HepG2 (cell line): Measurements from ENCODE around the gene RNF150. TPM values are rescaled to one million over a fixed set of nuclear protein-coding genes. Genes with fewer than 3 reads are reported as not detected.

Source experiments
- ATAC-seq: fragments of 200-7000 bp; cut with Tn5 transposase; 3 replicates; pipeline ENCODE4 v1.9.1; 2020; ENCODE audit warnings: mild to moderate bottlenecking, moderate library complexity
- BruUV-seq: library from RNA; stranded (reverse); fragments of 400-500 nt; replicated peaks from 2 replicates; lab custom pipeline; 2021; lab: Mats Ljungman, UMichigan
- CTCF ChIA-PET: fragments of 300-600 bp; formaldehyde crosslinking; extraction: SDS; loops from one replicate; lab custom pipeline; 2021; ENCODE audit warnings: low total read pairs, inconsistent platforms, low intra/inter-chr PET ratio; lab: Yijun Ruan, JAX
- POLR2A ChIA-PET: fragments of 350-600 bp; sonication (Branson Sonifier 250); formaldehyde crosslinking; loops from one replicate; lab custom pipeline; 2020; ENCODE audit warnings: antibody characterized with exemption, inconsistent platforms; lab: Yijun Ruan, JAX
- DNase-seq: peaks from one replicate; pipeline ENCODE4 v3.0.0-alpha.2; 2015; ENCODE audit warnings: low spot score
- FAIRE-seq: peaks from 3 replicates; lab custom pipeline; 2011; peaks lifted over from hg19 to GRCh38; lab: Jason Lieb, UNC
- H2AFZ ChIP-seq: one replicate; pipeline ENCODE4 v1.6.1; 2011; ENCODE audit warnings: low read length, inconsistent platforms
- H3K27ac ChIP-seq: fragments of 300-600 bp; 3 replicates; pipeline ENCODE4 v1.8.0; 2011; ENCODE audit warnings: mixed run types, mild to moderate bottlenecking, mixed read lengths, low read length, inconsistent platforms; ENCODE audit not compliant: insufficient read depth; ENCODE audit errors: extremely low read length
- H3K27me3 ChIP-seq, 2 experiments: fragments of 200-600 bp in 1 of 2; 2 replicates in 1 of 2; 3 replicates in 1 of 2; pipeline versions ENCODE4 v1.6.0 to v1.8.0; 2011; ENCODE audit warnings: low read length in 2 of 2, mild to moderate bottlenecking in 2 of 2, moderate library complexity in 2 of 2, inconsistent platforms in 1 of 2; ENCODE audit not compliant: insufficient read depth in 2 of 2, control insufficient read depth in 1 of 2
- H3K36me3 ChIP-seq, 2 experiments: fragments of 200-600 bp in 1 of 2; replicated peaks in 1 of 2; 2 replicates in 1 of 2; 3 replicates in 1 of 2; pipeline versions ENCODE4 v1.5.1 to v1.8.0; 2011; ENCODE audit warnings: low read length in 2 of 2, inconsistent platforms in 1 of 2; ENCODE audit not compliant: insufficient read depth in 2 of 2, control insufficient read depth in 1 of 2
- H3K4me1 ChIP-seq: 2 replicates; pipeline ENCODE4 v1.5.1; 2012; ENCODE audit warnings: low read length, inconsistent platforms; ENCODE audit not compliant: insufficient read depth
- H3K4me2 ChIP-seq: 2 replicates; pipeline ENCODE4 v1.6.0; 2011; ENCODE audit warnings: low read depth, low read length, inconsistent platforms
- H3K4me3 ChIP-seq, 3 experiments: fragments of 200-600 bp in 1 of 3; sonication (generic), shearing (Covaris generic) in 1 of 3; replicated peaks in 1 of 3; 2 replicates each; pipeline ENCODE4 v1.5.1; 2011 to 2016; ENCODE audit warnings: low read length in 3 of 3, inconsistent platforms in 2 of 3, low read depth in 2 of 3, mild to moderate bottlenecking in 2 of 3, control low read depth in 1 of 3, mixed read lengths in 1 of 3; ENCODE audit not compliant: insufficient read depth in 1 of 3
- H3K79me2 ChIP-seq: one replicate; pipeline ENCODE4 v1.6.1; 2011; ENCODE audit warnings: low read length, inconsistent platforms; ENCODE audit not compliant: insufficient read depth
- H3K9ac ChIP-seq: 2 replicates; pipeline ENCODE4 v1.6.0; 2011; ENCODE audit warnings: mild to moderate bottlenecking, low read depth, low read length, inconsistent platforms; ENCODE audit not compliant: insufficient read depth
- H3K9me3 ChIP-seq: 2 replicates; pipeline ENCODE4 v1.5.1; 2012; ENCODE audit warnings: mild to moderate bottlenecking, low read length
- H4K20me1 ChIP-seq: 2 replicates; pipeline ENCODE4 v1.6.0; 2011; ENCODE audit warnings: inconsistent platforms, mild to moderate bottlenecking, low read length, moderate library complexity; ENCODE audit not compliant: insufficient read depth
- ATF7 ChIP-seq, 2 experiments: fragments of 450-650 bp in 1 of 2; sonication (generic) in 1 of 2; formaldehyde crosslinking in 1 of 2; IDR thresholded peaks; 2 replicates each; pipeline versions ENCODE4 v1.4.0 to v1.6.1; 2016 to 2020; ENCODE audit warnings: antibody characterized with exemption in 1 of 2, mild to moderate bottlenecking in 1 of 2, missing genetic modification reagents in 1 of 2
- BCL6 ChIP-seq: IDR thresholded peaks from 2 replicates; pipeline ENCODE4 v1.6.1; 2016; ENCODE audit warnings: missing genetic modification reagents, missing compliant biosample characterization
- CREB1 ChIP-seq, 2 experiments: fragments of 450-650 bp in 1 of 2; IDR thresholded peaks; 2 replicates each; pipeline ENCODE4 v1.6.1; 2016 to 2017; ENCODE audit warnings: control low read depth in 1 of 2, mild to moderate bottlenecking in 1 of 2, missing compliant biosample characterization in 1 of 2, missing genetic modification characterization in 1 of 2
- JARID2 ChIP-seq: sonication (generic); formaldehyde crosslinking; IDR thresholded peaks from 2 replicates; pipeline ENCODE4 v1.8.1; 2023; ENCODE audit warnings: missing genetic modification reagents, inconsistent platforms; ENCODE audit not compliant: insufficient replicate concordance
- RARA ChIP-seq: IDR thresholded peaks from 2 replicates; pipeline ENCODE4 v1.6.1; 2016; ENCODE audit warnings: missing genetic modification reagents, missing compliant biosample characterization
- THYN1 ChIP-seq: sonication (generic); formaldehyde crosslinking; IDR thresholded peaks from 2 replicates; pipeline ENCODE4 v1.8.1; 2023; ENCODE audit warnings: low read depth, mild to moderate bottlenecking, moderate library complexity, missing genetic modification reagents, borderline replicate concordance
- WGBS: methylation state at CpG from one replicate; pipeline ENCODE4 v1.1.6; 2017; ENCODE audit warnings: low lambda C conversion rate; 5-methylcytosine and 5-hydroxymethylcytosine counted together
- in situ Hi-C: cut with HindIII; loops from 2 replicates; pipeline ENCODE4 v1.10.0; 2017; ENCODE audit warnings: low pct_unique_long_range_greater_than_20kb; ENCODE audit not compliant: extremely low pct_ligation_motif_present
- intact Hi-C: fragments of 100-400 bp; cut with micrococcal nuclease; formaldehyde crosslinking; loops from one replicate; pipeline ENCODE4 v1.10.0; 2022; ENCODE audit not compliant: unreplicated experiment
- polyA plus RNA-seq, 8 experiments: library from polyadenylated mRNA; depleted of rRNA in 3 of 8; stranded (reverse) in 7 of 8; unstranded in 1 of 8; fragments of >200 nt; fragmentation: Illumina TruSeq in 4 of 8; extraction: Trizol in 4 of 8; gene quantifications; 2 replicates each; pipeline versions ENCODE4 v1.2.1 to v1.2.3, GENCODE V29; 2011 to 2016; ENCODE audit warnings: low read depth in 4 of 8, missing spikeins in 1 of 8, mixed read lengths in 1 of 8; ENCODE audit not compliant: insufficient read depth in 1 of 8
- total RNA-seq, 5 experiments: library from RNA; depleted of rRNA; stranded (reverse); fragments of >200 nt; fragmentation: Illumina TruSeq; extraction: Trizol; gene quantifications; 2 replicates each; pipeline ENCODE4 v1.2.3, GENCODE V29; 2016; ENCODE audit warnings: low read depth in 1 of 5

The RNF150 gene
- total and polyA plus RNA-seq, 2 of the 13 experiments (the other 11 are each of a cell fraction or from before 2014, with no cell fraction given), result 0.02 to 0.03 TPM

DNA sequence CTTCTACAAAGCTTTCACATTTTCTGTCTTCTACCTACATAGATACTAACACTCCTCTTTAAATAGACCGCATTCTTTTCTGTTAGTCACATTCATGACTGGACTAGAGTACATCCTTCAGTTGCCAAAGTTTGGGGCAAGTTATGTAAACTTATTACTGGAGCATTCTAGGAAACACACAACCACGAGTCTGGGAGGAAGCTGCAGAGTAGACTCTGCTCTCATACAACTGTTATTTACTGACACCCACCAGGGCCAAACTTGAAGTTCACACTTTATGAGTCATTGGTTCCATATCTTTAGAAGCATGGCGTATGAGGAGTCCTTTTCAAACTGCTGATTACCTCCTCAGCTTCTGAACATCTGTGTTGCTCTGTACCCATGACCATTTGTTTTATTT is 87.0 kb downstream of the RNF150 start:
- ATAC-seq, result peak; percentile 53; the same call in 2 of the 3 replicates
- intact Hi-C loops, result no loop called here

DNA sequence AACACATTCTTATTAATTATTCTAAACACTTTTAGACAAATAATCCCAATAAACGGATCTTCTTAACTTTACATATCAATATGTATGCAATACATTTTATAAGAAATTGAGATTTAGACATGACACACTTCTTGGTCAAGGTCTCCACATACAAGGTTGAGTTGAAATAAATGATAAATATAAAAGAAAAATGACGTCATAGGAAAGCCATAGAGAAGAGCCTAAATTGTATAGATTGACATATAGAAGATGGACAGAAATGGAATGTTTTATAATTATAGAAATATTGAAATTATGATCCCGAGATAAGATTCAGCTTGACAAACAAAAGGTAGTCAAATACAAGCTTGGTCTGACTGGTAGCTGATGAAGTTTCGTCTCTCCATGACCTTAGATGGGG is 87.4 kb downstream of the RNF150 start:
- H3K9ac ChIP-seq, result no peak overlapping the region
- FAIRE-seq, result no peak
- intact Hi-C loops (no loop called here), in situ Hi-C loops (no loop called here)
- no peak overlapping the region for H3K4me3 ChIP-seq
- no peak overlapping the region for H3K27ac ChIP-seq
- H3K4me2 ChIP-seq, result no peak overlapping the region
- H4K20me1 ChIP-seq, result no peaks in the 10 kb centered on the region
- BruUV-seq, result no TSS peak
- H3K79me2 ChIP-seq, result no peaks in the 10 kb centered on the region
- WGBS, result 15% methylated on average over 4 of the region's 4 CpGs
- no peak for TF ChIP-seq THYN1
- peak; percentile 99 for TF ChIP-seq ATF7 (IDR thresholded peaks at IDR 0.05)
- no peak for TF ChIP-seq ATF7 (CRISPR knock-in tag; IDR thresholded peaks at IDR 0.05)
- TF ChIP-seq CREB1 (IDR thresholded peaks at IDR 0.05), result peak; percentile 92
- no peak for TF ChIP-seq CREB1 (CRISPR knock-in tag; IDR thresholded peaks at IDR 0.05)
- DNase-seq, result no peak
- no peaks in the 10 kb centered on the region for H3K27me3 ChIP-seq
- ChIA-PET CTCF (no interaction called here), POLR2A (no interaction called here)
- H3K4me1 ChIP-seq, result no peaks in the 10 kb centered on the region
- no peak for ATAC-seq
- H3K9me3 ChIP-seq, result peaks cover 8% of the 10 kb centered on the region
- H3K36me3 ChIP-seq, result no peaks in the 10 kb centered on the region
- H2AFZ ChIP-seq, result no peak overlapping the region

More for the DNA sequence above, 87.0 kb downstream of the RNF150 start:
- Histone ChIP-seq H3K36me3 (no peaks in the 10 kb centered on the region), H4K20me1 (no peaks in the 10 kb centered on the region), H3K4me1 (no peaks in the 10 kb centered on the region), H3K4me3 (no peak overlapping the region), H3K9me3 (peaks cover 12% of the 10 kb centered on the region), H3K27ac (no peak overlapping the region), H3K79me2 (no peaks in the 10 kb centered on the region), H3K9ac (no peak overlapping the region), H2AFZ (no peak overlapping the region), H3K27me3 (no peaks in the 10 kb centered on the region), H3K4me2 (no peak overlapping the region)
- ChIA-PET CTCF (no interaction called here), POLR2A (no interaction called here)
- 4% methylated on average over 3 of the region's 3 CpGs for WGBS
- DNase-seq (peak; percentile 10), FAIRE-seq (no peak)
- no TSS peak for BruUV-seq
- in situ Hi-C loops, result no loop called here
- peak; percentile 77 for TF ChIP-seq BCL6
- no peak for TF ChIP-seq JARID2
- peak; percentile 20; the same call in 1 of the 2 replicates for TF ChIP-seq RARA (CRISPR knock-in tag)
